ENCODE measurements around the gene SLC2A2.

SLC2A2 gene

DNA sequence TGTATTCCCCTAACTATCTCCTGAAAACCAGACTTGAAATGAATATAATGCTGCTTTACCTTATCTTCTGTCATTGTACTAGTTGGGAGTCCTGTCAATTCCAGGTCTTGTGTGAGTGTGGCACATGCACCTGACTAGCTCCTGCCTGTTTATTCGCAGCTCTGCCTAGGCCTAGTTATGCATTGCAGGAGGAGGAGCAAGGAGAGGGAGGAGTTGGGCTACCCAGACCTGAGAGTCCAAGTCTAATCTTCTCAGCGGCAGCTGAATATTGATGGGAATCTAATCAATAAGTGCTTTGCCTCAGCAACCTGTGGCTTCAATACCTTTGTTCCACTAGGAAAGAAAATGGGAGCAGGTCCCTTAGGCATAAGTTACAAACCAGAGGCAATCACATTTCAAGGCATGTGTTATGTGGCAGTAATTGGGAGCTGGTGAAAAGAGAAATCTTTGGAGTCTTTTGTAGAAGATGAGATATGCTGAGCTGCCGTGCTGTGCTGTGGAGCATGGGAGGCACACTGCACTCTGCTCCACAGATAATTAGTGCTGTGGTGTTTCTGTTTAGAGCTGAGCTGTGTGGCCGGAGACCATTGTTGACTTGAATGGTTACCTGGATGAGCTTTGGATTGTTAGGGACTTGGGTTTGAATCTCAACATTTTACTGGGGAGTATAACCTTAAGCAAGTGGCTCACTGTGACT, at the start of gene SLC2A2:
Gene SLC2A2, minus strand, starts transcription at position 124 of the 697 bp plus-strand sequence. Its CDS starts 50 bp downstream, at position 74.
- no peak within 1 kb of the TSS for H3K27ac ChIP-seq (ENCODE audit: low read length)
- H3K9ac ChIP-seq (ENCODE audit: low read length in 2 of 2) = no peak within 1 kb of the TSS
- no peaks in the 10 kb centered on the region for H3K27me3 ChIP-seq (ENCODE audit: control insufficient read depth in 1 of 2, insufficient read depth in 2 of 2, low read length in 2 of 2)
- H3K4me1 ChIP-seq (ENCODE audit: control insufficient read depth, insufficient read depth, low read length) = peaks cover 7% of the 10 kb centered on the region
- no peaks in the 10 kb centered on the region for H3K9me3 ChIP-seq (ENCODE audit: control insufficient read depth in 2 of 2, low read length in 2 of 2)
- no peaks in the 10 kb centered on the region for H3K36me3 ChIP-seq (ENCODE audit: control insufficient read depth in 2 of 2, insufficient read depth in 2 of 2, low read length in 2 of 2)
- no peak within 1 kb of the TSS for H3K4me3 ChIP-seq (ENCODE audit: low read length in 2 of 2)

DNA sequence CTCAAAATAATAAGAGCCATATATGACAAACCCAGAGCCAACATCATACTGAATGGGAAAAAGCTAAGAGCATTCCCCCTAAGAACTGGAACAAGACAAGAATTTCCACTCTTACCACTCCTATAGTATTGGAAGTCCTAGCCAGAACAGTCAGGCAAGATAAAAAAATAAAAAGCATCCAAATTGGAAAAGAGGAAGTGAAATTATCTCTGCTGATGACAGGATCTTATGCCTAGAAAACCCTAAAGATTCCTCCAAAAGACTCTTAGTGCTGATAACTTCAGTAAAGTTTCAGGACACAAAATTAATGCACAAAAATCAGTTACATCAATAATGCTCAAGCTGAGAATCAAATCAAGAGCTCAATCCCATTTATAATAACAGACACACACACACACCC, 45.9 kb upstream of the SLC2A2 start:
- Histone ChIP-seq H3K36me3 (ENCODE audit: control insufficient read depth in 2 of 2, insufficient read depth in 2 of 2, low read length in 2 of 2) (peaks cover 9 to 24% of the 10 kb centered on the region in 2 donors), H3K9ac (ENCODE audit: low read length in 2 of 2) (no peak overlapping the region), H3K27me3 (ENCODE audit: control insufficient read depth in 1 of 2, insufficient read depth in 2 of 2, low read length in 2 of 2) (no peaks in the 10 kb centered on the region), H3K4me1 (ENCODE audit: control insufficient read depth, insufficient read depth, low read length) (no peaks in the 10 kb centered on the region), H3K4me3 (ENCODE audit: low read length in 2 of 2) (no peak overlapping the region), H3K27ac (ENCODE audit: low read length) (no peak overlapping the region), H3K9me3 (ENCODE audit: control insufficient read depth in 2 of 2, low read length in 2 of 2) (no peaks in the 10 kb centered on the region)

DNA sequence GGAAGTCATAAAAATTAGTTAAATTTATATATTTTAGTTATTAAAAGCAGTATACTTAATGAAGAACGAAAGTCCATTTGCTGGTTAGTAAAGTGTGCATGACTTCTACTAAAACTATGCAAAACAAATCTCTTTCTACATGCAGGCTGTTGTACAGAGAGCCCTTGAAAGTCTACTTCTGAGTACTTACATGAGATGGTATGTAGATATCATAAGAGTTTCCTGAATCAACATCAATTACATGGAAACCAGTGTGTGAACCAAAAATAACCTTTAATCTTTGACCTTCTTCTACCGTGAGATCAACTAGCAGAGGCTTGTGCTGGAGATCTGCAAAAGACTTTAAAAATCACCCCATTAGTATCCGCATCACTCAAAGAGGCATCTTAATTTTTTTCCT, 42.1 kb upstream of the SLC2A2 start:
- Histone ChIP-seq H3K4me1 (ENCODE audit: control insufficient read depth, insufficient read depth, low read length) (no peaks in the 10 kb centered on the region), H3K9ac (ENCODE audit: low read length in 2 of 2) (no peak overlapping the region), H3K36me3 (ENCODE audit: control insufficient read depth in 2 of 2, insufficient read depth in 2 of 2, low read length in 2 of 2) (peaks cover 10 to 32% of the 10 kb centered on the region in 2 donors), H3K27ac (ENCODE audit: low read length) (no peak overlapping the region), H3K4me3 (ENCODE audit: low read length in 2 of 2) (no peak overlapping the region), H3K27me3 (ENCODE audit: control insufficient read depth in 1 of 2, insufficient read depth in 2 of 2, low read length in 2 of 2) (no peaks in the 10 kb centered on the region), H3K9me3 (ENCODE audit: control insufficient read depth in 2 of 2, low read length in 2 of 2) (no peaks in the 10 kb centered on the region)

DNA sequence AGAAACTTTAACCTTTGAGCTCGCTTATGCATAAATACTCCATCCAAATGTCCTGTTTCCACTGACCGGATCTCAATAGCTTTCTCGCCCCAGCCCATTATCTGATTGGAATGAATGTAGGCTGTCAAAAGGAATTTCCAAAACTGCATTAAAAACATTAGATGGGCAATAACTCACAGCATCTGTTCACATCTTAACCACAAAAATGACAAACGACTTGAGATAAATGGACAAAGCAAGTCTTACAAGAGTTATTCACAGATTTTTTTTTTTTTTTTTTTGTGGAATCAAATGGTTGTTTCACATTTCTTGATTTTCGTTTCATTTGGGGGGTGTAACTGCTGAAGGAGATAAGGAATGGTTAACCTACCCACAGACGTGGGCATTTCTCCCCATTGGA, 39.7 kb upstream of the SLC2A2 start:
- no peaks in the 10 kb centered on the region for H3K9me3 ChIP-seq (ENCODE audit: control insufficient read depth in 2 of 2, low read length in 2 of 2)
- peaks cover 10 to 35% of the 10 kb centered on the region in 2 donors for H3K36me3 ChIP-seq (ENCODE audit: control insufficient read depth in 2 of 2, insufficient read depth in 2 of 2, low read length in 2 of 2)
- H3K4me3 ChIP-seq (ENCODE audit: low read length in 2 of 2) = no peak overlapping the region
- no peak overlapping the region for H3K27ac ChIP-seq (ENCODE audit: low read length)
- H3K27me3 ChIP-seq (ENCODE audit: control insufficient read depth in 1 of 2, insufficient read depth in 2 of 2, low read length in 2 of 2) = no peaks in the 10 kb centered on the region
- no peak overlapping the region for H3K9ac ChIP-seq (ENCODE audit: low read length in 2 of 2)
- no peaks in the 10 kb centered on the region for H3K4me1 ChIP-seq (ENCODE audit: control insufficient read depth, insufficient read depth, low read length)

DNA sequence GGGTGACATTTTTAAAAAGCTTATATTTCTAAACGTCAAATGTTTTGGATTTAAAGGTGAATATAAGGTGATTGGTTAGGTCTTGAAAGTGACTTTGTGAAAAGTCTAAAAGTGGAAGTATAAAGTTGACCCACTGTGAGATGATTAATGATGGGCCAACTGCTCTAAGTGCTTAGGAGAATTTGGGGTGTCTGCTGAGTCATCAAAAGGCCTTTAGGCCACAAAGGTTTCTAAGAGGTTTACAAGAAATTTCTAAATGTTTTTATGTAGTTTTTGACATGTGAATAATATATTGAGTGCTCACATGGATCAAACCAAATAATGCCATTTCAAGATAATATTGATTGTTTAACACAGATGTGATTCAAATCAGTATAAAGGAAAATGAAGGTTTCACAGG, 39.2 kb upstream of the SLC2A2 start:
- Histone ChIP-seq H3K27me3 (ENCODE audit: control insufficient read depth in 1 of 2, insufficient read depth in 2 of 2, low read length in 2 of 2) (no peaks in the 10 kb centered on the region), H3K4me1 (ENCODE audit: control insufficient read depth, insufficient read depth, low read length) (no peaks in the 10 kb centered on the region), H3K9ac (ENCODE audit: low read length in 2 of 2) (no peak overlapping the region), H3K36me3 (ENCODE audit: control insufficient read depth in 2 of 2, insufficient read depth in 2 of 2, low read length in 2 of 2) (peaks cover 10 to 35% of the 10 kb centered on the region in 2 donors), H3K27ac (ENCODE audit: low read length) (no peak overlapping the region), H3K4me3 (ENCODE audit: low read length in 2 of 2) (no peak overlapping the region), H3K9me3 (ENCODE audit: control insufficient read depth in 2 of 2, low read length in 2 of 2) (no peaks in the 10 kb centered on the region)

DNA sequence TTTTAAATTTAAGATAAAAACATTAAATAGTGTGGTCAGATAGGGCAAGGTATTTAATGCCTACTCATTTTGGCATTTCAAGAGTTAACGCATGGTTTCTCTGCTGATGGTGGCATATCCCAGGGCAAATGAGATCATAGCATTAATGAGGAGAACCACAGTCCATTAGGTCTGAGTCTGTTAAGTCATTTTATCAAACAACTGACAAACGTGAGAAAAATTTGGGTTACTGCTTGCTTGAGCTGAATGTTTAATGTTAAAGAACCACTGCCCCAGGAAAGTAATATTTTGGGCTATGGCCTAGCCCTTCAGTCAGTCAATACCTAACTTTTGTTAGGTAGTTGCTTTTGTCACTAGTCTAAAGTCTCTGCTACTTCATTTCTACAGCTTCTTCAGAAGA, 37.9 kb upstream of the SLC2A2 start:
- no peak overlapping the region for H3K4me3 ChIP-seq (ENCODE audit: low read length in 2 of 2)
- no peaks in the 10 kb centered on the region for H3K4me1 ChIP-seq (ENCODE audit: control insufficient read depth, insufficient read depth, low read length)
- H3K9me3 ChIP-seq (ENCODE audit: control insufficient read depth in 2 of 2, low read length in 2 of 2) = no peaks in the 10 kb centered on the region
- H3K27me3 ChIP-seq (ENCODE audit: control insufficient read depth in 1 of 2, insufficient read depth in 2 of 2, low read length in 2 of 2) = no peaks in the 10 kb centered on the region
- peaks cover 4 to 30% of the 10 kb centered on the region in 2 donors for H3K36me3 ChIP-seq (ENCODE audit: control insufficient read depth in 2 of 2, insufficient read depth in 2 of 2, low read length in 2 of 2)
- H3K27ac ChIP-seq (ENCODE audit: low read length) = no peak overlapping the region
- H3K9ac ChIP-seq (ENCODE audit: low read length in 2 of 2) = no peak overlapping the region

DNA sequence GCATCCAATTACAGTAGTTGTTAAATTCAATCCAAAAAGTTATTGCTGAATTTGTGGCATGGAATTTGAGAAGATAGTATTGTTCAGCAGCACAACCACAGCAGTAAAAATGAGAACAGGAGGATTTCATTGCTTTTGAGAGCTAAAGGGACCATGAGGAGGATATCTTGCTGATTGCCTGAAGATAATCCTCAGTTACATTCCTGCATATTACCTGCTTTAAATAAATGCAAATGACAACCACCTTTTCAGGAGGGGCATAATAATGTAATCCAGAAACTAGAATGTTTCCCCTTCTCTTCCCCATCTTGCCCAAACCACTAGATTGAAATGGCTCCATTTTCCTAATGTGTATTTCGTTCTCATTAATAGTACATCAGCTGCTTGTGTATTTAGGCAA, 35.2 kb upstream of the SLC2A2 start:
- Histone ChIP-seq H3K27ac (ENCODE audit: low read length) (no peak overlapping the region), H3K9ac (ENCODE audit: low read length in 2 of 2) (no peak overlapping the region), H3K27me3 (ENCODE audit: control insufficient read depth in 1 of 2, insufficient read depth in 2 of 2, low read length in 2 of 2) (no peaks in the 10 kb centered on the region), H3K4me1 (ENCODE audit: control insufficient read depth, insufficient read depth, low read length) (no peaks in the 10 kb centered on the region), H3K9me3 (ENCODE audit: control insufficient read depth in 2 of 2, low read length in 2 of 2) (no peaks in the 10 kb centered on the region), H3K36me3 (ENCODE audit: control insufficient read depth in 2 of 2, insufficient read depth in 2 of 2, low read length in 2 of 2) (peaks cover 4 to 15% of the 10 kb centered on the region in 2 donors), H3K4me3 (ENCODE audit: low read length in 2 of 2) (no peak overlapping the region)

DNA sequence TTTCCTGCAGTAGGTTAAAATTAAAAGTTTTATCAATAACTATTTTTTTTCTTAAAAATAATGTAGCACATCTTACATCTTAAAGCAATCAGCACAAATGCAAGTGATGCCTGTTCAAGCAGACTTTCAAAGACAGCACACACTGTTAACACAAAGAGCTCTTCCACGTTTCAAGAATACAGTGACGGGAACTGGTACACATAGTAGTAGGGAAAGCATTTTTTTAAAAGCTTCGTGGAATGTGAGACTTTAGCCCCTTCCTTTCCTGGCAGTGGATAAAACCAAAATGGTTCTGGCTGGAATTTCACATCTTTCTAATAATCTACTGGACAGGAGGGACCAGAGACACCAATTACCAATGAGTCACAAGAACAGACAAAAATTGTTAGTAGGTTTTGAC, 33.5 kb upstream of the SLC2A2 start:
- H3K9me3 ChIP-seq (ENCODE audit: control insufficient read depth in 2 of 2, low read length in 2 of 2) = no peaks in the 10 kb centered on the region
- H3K27me3 ChIP-seq (ENCODE audit: control insufficient read depth in 1 of 2, insufficient read depth in 2 of 2, low read length in 2 of 2) = no peaks in the 10 kb centered on the region
- H3K9ac ChIP-seq (ENCODE audit: low read length in 2 of 2) = no peak overlapping the region
- H3K36me3 ChIP-seq (ENCODE audit: control insufficient read depth in 2 of 2, insufficient read depth in 2 of 2, low read length in 2 of 2) = peaks cover 0 to 7% of the 10 kb centered on the region in 2 donors
- H3K27ac ChIP-seq (ENCODE audit: low read length) = no peak overlapping the region
- no peak overlapping the region for H3K4me3 ChIP-seq (ENCODE audit: low read length in 2 of 2)
- no peaks in the 10 kb centered on the region for H3K4me1 ChIP-seq (ENCODE audit: control insufficient read depth, insufficient read depth, low read length)

DNA sequence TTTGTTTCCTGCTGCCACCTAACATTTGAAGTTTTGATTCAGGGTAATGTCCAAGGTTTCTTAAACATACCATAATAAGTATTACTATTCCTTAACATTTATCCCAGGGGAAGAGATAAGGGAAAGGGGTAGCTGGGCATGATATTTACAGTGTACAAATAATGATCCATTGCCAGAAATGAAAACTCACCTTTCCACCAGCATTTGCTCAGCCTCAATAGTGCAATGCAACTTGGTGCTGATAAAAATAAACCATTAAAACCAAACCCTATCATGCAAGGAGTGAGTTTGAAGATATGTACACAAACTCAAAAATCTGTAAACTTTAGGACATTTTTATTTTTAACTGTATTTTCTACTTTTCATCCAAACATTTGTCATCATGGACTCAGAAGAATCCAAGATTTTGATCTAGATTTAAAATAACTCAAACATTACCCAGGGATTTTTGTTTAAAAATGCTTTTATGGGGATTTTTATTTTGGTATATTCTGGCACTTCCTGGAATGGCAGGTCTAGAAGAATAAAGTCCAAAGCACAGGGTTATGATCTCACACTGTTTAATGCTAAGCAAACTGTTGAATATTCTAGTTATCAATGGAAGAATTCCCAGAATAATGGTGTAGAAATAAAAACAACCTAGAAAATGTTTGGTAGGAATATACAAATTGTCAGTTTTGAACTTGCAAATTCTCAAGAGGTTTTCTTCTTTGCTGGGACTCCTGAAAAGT, 32.5 kb upstream of the SLC2A2 start:
- Histone ChIP-seq H3K36me3 (ENCODE audit: control insufficient read depth in 2 of 2, insufficient read depth in 2 of 2, low read length in 2 of 2) (peaks cover 0 to 6% of the 10 kb centered on the region in 2 donors), H3K27ac (ENCODE audit: low read length) (no peak overlapping the region), H3K4me1 (ENCODE audit: control insufficient read depth, insufficient read depth, low read length) (no peaks in the 10 kb centered on the region), H3K27me3 (ENCODE audit: control insufficient read depth in 1 of 2, insufficient read depth in 2 of 2, low read length in 2 of 2) (no peaks in the 10 kb centered on the region), H3K9ac (ENCODE audit: low read length in 2 of 2) (no peak overlapping the region), H3K4me3 (ENCODE audit: low read length in 2 of 2) (no peak overlapping the region), H3K9me3 (ENCODE audit: control insufficient read depth in 2 of 2, low read length in 2 of 2) (no peaks in the 10 kb centered on the region)

DNA sequence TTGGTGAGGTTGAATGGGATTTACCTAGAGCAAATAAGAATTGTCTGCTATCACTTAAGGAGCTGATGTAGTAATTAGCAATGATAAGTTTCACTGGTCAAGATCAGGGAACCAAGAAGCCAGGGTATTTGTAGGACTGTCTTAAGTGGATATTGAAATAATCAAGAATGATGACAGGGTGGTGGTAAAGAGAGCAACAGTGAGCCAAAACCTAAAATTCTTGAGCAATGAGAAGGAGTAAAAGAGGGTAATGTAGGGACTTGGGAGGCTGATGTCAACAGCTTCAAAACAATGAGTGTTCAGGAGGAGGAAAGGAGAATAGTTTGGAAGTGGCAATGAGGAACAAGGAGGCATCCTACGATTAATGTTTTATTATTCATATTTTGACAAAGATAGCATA, 31.5 kb upstream of the SLC2A2 start:
- no peak overlapping the region for H3K27ac ChIP-seq (ENCODE audit: low read length)
- H3K4me1 ChIP-seq (ENCODE audit: control insufficient read depth, insufficient read depth, low read length) = no peaks in the 10 kb centered on the region
- H3K27me3 ChIP-seq (ENCODE audit: control insufficient read depth in 1 of 2, insufficient read depth in 2 of 2, low read length in 2 of 2) = no peaks in the 10 kb centered on the region
- no peaks in the 10 kb centered on the region for H3K36me3 ChIP-seq (ENCODE audit: control insufficient read depth in 2 of 2, insufficient read depth in 2 of 2, low read length in 2 of 2)
- H3K9ac ChIP-seq (ENCODE audit: low read length in 2 of 2) = no peak overlapping the region
- H3K9me3 ChIP-seq (ENCODE audit: control insufficient read depth in 2 of 2, low read length in 2 of 2) = no peaks in the 10 kb centered on the region
- H3K4me3 ChIP-seq (ENCODE audit: low read length in 2 of 2) = no peak overlapping the region

DNA sequence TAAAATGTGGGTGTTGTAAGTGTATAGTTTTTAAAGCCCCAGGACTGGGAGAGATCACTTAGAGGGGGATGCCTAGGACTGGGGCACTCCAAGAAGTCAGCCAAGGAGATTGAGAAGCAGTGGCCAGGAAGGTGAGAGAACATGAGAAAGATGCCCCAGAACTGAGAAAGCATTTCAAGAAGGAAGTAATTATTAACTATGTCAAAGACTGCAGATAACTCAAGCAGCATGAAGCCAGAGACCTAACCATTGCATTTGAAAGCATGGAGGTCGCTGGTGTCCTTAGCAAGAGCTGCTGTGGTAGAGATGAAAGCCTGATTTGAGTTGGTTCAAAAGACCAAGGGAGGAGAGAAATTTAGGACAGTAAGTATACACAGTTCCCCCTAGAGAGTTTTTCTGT, 30.6 kb upstream of the SLC2A2 start:
- Histone ChIP-seq H3K4me1 (ENCODE audit: control insufficient read depth, insufficient read depth, low read length) (no peaks in the 10 kb centered on the region), H3K9me3 (ENCODE audit: control insufficient read depth in 2 of 2, low read length in 2 of 2) (no peaks in the 10 kb centered on the region), H3K27me3 (ENCODE audit: control insufficient read depth in 1 of 2, insufficient read depth in 2 of 2, low read length in 2 of 2) (no peaks in the 10 kb centered on the region), H3K4me3 (ENCODE audit: low read length in 2 of 2) (no peak overlapping the region), H3K9ac (ENCODE audit: low read length in 2 of 2) (no peak overlapping the region), H3K36me3 (ENCODE audit: control insufficient read depth in 2 of 2, insufficient read depth in 2 of 2, low read length in 2 of 2) (no peaks in the 10 kb centered on the region), H3K27ac (ENCODE audit: low read length) (no peak overlapping the region)

Measured in stomach smooth muscle (tissue), 2 donors.